Fibroblast of skin of right quadriceps (primary cell): ENCODE data around the gene FMR1.

Experiments
- DNase-seq: peaks from one replicate; pipeline ENCODE4 v3.0.0-alpha.2; 2013

The FMR1 gene

GRCh38 chrX:147917700-147918695, 6.3 kb downstream of the FMR1 start:
- DNase-seq, result no peak

- DNase-seq, result no peak
Measured at GRCh38 chrX:147920161-147920666, 8.5 kb downstream of the FMR1 start.

- DNase-seq, result no peak
Measured at GRCh38 chrX:147923605-147924004, 11.9 kb downstream of the FMR1 start.

- no peak for DNase-seq
Measured at GRCh38 chrX:147927256-147927655, 15.5 kb downstream of the FMR1 start.

GRCh38 chrX:147933815-147934214, 22.1 kb downstream of the FMR1 start:
- no peak for DNase-seq

GRCh38 chrX:147935156-147935758, 23.5 kb downstream of the FMR1 start:
- DNase-seq, result no peak

GRCh38 chrX:147945286-147945685, 33.6 kb downstream of the FMR1 start:
- no peak for DNase-seq

- DNase-seq, result no peak
Measured at GRCh38 chrX:147948531-147948930, 36.8 kb downstream of the FMR1 start.

- DNase-seq, result no peak
Measured at GRCh38 chrX:147950352-147950751, 38.6 kb downstream of the FMR1 start.

GRCh38 chrX:147953976-147954375, 42.3 kb downstream of the FMR1 start:
- DNase-seq, result no peak

GRCh38 chrX:147957291-147957690, 45.6 kb downstream of the FMR1 start:
- DNase-seq, result no peak

GRCh38 chrX:147958291-147958690, 46.6 kb downstream of the FMR1 start:
- peak; percentile 82 for DNase-seq

- DNase-seq, result no peak
Measured at GRCh38 chrX:147960722-147961121, 49.0 kb downstream of the FMR1 start.

- DNase-seq, result peak; percentile 11
Measured at GRCh38 chrX:147962476-147962875, 50.8 kb downstream of the FMR1 start.

GRCh38 chrX:147978931-147979330, 67.2 kb downstream of the FMR1 start:
- no peak for DNase-seq

GRCh38 chrX:147981038-147981752, 69.5 kb downstream of the FMR1 start, which contains the start of gene FMR1NB:
Gene FMR1NB, plus strand, starts transcription at chrX:147981337. Its CDS starts 66 bp downstream, at chrX:147981403.
- DNase-seq, result no peak
